ENCODE data around the gene CNKSR3.
"Not testable (repeated sequence)": the region's sequence is repeated elsewhere in the genome, so short reads cannot be mapped to it uniquely, and the experiment has no call there.

Gene CNKSR3

DNA sequence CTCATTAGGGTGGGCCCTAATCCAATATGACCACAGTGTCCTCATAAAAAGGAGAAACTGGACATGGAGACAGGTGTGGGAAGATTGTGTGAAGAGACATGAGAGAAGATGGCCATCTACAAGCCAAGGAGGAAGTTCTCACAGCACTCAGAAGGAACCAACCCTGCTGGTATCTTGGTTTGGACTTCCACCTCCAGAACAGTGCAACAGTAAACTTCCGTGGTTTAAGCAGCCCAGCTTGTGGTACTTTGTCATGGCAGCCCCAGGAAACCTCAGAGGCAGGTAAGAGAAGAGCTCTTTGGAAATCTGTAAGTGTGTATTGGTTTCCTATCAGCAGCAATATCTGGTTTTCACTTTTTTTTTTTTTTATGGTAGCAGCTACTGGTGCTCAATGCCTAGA lies 16.5 kb upstream of the CNKSR3 start:
- no peak for DNase-seq

DNA sequence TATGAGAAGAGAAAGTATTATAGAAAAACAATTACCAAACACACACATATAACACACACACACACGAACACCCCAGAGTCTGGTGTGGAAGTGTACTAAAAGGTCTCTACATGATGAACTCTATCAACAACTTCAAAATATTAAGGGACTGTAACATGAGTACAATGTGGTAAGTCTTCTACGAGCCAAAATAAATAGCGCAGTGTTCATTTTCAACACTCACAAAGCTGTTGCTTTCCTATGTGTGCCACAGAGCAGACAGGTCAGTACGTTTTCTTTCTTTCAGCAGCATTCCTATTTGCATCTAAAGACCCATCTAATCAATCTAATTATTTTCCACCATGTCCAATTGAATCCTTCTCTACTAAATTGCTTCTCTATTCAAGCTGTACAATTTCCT lies 12.1 kb upstream of the CNKSR3 start:
- DNase-seq = no peak

DNA sequence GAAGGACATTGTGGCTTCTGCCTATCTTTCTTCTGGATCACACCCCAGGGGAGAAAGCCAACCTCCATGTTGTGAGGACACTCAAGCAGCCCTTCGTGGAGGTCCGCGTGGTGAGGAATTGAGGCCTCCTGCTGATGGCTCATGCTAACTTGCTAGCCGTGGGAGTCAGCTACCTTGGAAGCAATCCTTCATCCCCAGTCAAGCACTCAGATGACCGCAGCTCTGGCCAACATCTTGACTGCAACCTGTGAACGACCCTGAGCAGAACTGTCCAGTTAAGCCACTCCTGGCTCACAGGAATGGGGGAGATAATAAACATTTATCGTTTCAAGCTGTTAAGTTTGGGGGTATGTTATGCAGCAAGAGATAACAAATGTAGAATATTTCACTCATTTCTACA lies 10.9 kb upstream of the CNKSR3 start:
- no peak for DNase-seq

DNA sequence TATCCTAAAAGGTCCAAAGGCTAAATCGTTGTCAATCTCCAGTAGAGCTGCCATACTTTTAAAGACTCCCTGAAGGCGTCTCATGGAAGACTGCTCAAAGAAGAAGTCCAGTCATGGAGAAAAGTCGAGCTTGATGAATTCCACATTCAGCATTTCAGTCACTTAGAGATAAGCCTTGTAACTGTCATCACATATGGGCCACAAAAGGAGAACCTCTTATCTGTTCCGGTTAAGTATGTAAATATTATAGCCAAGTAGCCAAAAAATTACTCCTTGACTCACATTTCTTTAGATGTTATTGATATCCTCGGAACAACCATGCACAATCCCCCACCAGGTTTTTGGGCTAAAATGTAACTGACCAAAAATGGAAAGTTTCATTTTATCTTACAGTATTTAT lies 9.8 kb upstream of the CNKSR3 start:
- no peak for DNase-seq

DNA sequence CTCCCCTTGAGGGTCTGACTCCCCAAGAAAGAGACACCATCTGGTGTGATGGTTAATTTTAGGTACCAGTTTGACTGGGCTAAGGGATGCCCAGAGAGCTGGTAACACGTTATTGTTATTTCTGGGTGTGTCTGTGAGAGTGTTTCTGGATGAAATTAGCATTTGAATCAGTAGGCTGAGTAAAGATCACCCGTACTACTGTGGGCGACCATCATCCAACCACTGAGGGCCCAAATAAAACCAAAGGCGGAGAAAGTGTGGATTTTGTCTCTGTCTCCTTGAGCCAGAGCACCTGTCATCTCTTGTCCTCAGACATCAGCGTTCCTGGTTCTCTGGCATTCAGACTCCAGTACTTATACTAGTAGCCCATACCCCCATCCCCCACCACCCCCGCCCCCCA lies 7.9 kb upstream of the CNKSR3 start:
- DNase-seq = no peak

DNA sequence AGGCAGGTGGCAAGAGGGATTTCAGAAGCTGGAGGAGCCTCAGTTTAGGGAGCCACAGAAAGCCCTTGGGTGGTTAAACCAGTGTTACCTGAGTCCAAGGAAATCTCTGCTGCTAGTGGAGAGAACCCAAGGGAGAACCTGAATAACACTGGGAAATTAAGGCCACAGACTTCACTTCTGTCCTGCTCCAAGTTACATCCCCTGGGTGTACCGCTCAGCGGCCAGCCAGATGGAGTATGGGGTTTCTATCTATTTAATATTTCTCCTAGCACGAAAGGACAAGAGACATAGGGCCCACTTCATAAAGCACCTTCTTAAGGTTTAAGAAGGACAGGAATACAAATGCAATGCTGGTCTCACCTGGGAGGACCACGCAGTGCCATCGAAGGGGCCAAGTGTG lies 5.8 kb upstream of the CNKSR3 start:
- DNase-seq = no peak

DNA sequence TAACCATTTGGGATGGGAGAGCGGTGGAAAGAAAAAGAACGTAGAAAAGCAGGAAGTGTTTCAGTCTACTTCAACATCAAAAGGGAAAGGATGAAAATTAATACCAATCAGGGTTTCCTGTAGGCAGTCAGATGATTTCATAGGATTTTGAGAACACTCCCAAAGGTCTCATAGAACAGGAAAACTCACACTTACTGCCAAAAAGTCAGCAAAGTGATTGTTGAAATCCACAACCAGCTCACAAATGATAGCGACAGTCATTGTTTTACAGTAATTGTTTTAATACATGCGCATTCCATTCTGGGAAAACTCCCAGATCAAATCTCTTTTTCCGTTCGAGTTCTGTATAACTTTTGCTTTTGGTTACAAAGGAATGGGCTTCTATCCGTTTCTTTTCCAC lies 5.3 kb upstream of the CNKSR3 start:
- DNase-seq = no peak

DNA sequence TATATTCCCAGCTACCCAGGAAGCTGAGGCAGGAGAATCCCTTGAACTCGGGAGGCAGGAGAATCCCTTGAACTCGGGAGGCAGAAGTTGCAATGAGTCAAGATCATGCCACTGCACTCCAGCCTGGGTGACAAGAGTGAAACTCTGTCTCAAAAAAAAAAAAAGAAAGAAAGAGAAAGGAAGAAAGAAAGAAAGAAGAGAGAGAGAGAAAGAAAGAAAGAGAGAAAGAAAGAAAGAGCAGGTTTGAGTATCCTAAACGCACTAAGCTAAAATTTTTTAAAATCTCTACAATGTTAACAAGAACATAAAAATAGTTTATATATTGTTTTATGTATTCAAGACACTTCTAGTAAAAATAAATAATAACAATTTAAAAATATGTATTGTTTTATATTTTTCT lies 4.6 kb upstream of the CNKSR3 start:
- not testable (repeated sequence) for DNase-seq

DNA sequence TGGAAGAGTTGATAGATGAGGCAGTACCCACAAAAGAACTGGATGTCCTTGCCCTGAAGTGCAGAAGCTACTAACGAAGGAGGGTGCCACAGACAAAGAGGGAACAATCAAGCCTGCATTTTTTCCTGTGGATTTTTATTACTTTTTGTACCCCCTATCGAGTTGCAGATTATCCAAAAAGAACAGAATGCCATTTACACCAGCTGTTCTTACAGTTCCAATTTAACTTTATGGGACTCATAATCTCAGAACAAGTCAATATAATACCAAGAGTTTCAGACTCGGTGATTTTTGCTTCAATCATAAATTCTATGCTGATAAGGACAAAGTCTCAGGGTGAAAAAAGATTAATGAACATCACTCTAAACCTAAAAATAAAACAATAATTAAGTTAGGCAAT lies 4.0 kb upstream of the CNKSR3 start:
- no peak for DNase-seq

DNA sequence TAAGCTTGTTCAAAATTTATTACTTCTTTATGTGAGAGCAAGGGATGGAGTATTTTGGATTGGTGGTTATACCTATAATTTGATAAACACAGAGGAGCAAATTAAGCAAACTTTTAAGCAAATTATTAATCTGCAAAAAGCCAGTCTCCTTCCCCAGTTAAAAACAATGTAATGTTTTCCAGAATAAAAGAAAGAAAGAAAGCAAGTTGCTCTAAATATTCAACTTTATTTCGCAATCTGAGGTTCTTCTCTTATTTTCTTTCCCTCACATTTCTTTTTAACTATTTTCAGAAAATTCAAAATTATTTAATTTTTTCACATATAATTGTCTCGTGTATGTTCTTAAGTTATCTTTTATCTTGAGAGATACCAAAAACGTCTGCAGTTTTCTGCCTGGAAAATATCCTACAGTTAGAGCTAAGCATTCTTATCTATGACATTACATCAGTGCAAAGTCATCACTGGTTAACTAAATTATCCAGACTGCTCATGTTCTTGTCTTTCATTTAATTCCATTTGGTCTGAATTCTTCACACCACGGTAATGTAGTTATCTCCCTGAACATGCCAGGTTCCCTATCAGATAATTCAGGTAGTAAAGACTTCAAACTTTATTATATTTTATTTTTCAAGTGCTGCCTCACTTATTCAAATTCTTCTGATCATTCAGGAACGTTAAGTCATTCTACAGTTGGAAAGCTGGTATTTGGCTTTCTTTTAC lies 3.3 kb upstream of the CNKSR3 start:
- DNase-seq = no peak

DNA sequence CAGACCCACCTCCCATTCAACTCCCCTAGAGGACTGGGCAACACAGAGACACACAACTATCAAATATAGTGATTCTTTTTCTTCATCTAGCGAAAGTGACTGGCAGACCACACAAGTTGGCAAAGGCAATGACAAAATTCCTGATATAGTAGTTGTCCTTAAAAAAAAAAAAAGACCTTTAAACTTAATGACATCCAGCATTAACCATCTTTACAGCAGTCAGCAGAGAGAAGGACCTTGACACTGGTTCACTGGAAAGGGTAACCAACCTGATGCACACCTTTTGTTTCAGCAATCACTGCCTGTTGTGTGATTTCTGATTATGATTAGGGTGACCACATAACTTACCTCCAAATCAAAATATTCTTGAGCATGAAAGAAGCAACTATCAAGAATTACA lies 1.7 kb upstream of the CNKSR3 start:
- DNase-seq = no peak

DNA sequence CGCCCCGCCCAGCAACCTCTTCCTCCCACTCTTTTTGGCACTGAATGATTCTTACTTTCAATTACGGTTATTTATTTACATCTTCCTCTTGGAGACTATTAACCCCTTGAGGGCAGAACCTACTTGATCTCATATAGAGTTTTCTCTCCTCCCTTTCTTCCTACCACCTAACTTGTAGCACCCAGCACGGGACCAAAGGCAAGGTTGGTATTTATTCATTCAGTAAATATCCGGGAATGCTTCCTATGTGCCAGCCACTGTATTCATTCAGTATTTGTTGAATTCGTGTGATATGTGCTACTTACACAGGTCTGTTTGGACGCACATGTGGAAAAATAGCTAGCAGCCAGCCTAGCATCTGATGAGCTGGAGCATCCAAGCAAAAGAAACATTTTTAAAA lies 1.3 kb upstream of the CNKSR3 start:
- no peak for DNase-seq

DNA sequence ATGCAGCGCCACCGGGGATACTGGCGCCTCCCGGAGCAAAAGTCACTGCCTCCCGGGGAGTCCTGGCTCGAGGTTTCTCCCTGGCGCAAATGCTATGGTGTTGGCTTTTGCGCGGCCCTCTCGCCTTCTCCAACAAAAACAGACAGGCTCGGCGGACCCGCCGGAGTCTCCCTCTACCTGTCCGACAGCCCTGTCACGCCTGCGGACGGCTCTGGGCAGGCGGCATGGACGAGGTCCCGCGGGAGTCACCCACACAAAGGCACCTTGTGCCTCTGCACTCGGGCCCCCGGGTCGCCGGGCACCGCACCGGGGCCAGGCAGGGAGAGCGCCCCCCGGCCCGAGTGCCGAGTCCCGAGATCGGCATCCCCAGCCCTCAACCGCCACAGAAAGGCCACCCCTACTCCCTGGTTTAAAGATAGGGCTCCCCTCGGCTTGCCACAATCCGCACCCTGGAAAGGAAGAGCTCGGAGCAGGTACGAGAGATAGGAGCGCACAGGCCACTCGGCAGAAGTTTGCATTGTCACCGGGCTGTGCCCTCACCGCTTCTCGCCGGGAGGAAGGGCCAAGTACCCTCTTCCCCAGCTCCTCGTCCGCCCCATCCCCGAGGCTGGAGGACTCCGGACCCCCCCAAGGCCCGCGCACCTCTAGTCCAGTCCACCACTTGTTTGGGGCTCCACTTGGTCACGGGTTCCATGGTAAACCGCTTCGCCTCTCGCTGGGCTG lies 903 bp downstream of the CNKSR3 start:
- no peak for DNase-seq

DNA sequence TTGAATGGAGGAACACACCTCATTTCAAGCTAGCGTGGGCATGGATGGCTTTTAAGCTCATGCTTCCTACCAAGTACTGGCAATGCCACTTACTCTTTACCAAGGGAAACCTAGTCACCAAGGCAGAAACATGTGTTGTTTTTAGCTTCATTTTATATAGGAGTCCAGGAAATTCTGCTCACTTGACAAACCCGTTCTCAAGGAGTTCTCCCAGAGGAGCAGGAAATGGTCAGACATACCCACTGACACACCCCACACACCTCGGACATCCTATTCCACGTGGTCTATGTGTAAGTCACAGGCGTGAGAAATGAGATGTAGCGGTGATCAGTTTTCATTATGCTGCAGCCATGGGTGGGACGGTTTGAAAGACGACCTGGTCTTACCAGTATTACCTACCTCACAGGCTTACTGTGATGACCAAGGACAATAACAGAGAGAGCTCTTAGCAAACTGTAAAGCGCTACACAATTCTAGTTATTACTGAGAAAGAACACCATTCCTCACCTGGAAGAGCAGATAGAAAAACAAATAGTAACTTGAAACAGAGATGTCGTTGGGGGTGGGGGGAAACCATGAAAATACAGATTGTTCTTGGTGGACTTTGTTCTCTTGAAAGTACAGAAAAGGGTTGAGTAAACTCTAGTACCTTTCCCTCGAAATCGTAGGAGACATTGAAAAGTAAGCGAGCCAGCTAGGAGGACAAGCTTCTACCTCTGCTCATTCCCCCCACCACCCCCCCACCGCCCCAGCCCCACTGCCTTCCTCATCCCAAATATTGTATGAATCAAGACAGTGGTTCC lies 1.7 kb downstream of the CNKSR3 start:
- DNase-seq = no peak

DNA sequence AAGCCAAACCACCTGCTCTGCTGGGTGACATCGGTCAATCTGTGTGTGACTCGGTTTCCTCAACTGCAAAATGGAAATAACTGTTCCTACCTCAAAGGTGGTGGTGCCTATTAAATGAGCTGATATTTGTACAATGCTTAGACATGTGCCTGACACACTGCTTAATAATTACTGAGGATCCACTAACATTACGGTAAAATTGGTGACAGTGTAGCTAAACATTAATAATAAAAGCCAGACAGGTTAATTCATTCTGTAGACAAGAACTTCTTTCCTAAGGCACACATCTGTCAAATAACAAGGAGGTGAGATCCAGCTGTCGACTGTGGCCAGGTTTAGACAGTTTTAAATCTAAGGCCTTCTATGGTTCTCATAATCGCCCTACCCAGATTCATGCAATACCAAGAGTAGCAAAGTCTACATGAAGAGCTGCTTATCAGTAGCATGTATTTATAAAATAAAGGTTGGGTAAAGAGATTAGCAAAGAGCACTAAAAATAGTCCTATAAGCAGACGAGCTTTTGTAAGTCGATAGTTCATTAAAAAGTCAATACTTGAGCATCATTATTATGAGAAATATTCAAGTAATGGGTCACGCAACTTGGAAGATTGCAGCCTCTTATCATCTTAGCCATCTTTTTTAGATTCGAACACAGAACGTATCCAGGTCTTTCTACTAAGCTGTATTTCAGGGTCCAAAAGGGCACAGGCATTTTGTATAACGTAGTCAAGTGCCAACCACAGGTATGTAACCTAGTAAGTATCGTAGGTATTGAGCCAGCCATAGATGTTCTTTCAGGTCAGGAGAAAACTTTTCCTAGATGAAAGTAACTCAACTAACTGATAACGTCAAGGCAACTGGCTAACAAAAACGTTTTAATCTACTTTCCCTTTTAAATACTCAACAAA lies 3.2 kb downstream of the CNKSR3 start:
- no peak for DNase-seq

DNA sequence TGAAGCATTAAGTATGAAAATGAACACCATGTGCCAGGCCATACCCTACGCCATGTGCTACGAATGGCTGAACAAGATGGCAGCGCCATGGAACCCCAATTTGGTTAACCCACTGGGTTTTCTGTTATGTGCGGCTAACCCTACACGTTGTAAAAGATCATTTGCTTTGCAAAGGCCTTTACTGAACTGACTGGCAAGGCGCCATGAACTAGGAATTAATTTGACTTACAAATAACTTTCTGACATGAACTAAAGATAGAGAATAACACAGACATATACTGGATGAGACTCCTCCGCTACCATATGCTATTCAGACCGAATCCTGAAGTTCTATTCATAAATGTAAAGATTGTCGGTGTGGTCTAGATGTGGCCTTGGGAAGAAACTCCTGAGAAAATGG lies 3.9 kb downstream of the CNKSR3 start:
- DNase-seq = no peak

DNA sequence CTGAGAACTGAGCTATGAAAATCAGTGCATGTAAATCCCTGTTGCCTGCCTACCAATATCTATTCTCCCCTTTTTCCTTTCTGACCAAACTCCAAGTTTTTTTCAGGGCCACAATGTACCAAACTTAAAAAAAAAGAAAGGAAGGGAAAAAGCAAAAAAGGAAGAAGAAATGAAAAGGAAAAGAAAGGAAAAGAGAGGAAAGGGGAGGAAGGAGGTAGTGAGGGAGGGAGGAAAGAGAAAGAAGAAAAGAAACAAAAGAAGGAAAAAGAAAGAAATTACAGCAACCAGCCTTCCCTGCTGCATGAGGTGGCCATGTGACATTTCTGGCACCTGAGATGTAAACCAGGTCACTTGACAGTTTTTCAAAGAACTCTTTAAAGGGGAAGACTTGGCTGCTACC lies 4.4 kb downstream of the CNKSR3 start:
- no peak for DNase-seq

DNA sequence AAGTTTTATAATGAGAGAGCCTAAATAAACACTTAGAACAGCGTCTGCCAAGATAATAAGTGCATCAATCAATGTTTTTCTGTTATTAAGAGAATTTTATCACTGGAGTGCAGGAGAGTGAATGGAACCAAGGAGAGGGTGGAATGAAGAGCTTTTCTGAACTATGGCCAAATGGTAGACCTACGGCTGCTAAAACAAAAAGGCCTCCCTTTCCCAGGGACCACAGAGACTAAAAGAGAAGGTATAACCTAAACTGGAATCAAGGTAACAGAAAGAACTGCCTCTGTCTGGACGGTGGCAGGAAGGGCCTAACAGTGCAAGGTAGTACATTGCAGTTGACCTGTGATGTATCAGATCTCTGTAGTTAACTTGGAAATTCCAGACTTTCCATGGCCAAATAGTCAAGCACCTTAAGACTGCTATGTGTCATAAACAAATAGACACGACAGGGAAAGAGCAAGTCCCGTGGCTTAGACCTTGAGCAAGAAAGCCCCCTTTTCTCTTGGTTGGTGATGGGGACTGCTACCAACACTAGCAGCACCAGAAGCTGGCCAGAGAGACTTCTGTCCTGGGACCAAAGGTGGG lies 5.5 kb downstream of the CNKSR3 start:
- no peak for DNase-seq

DNA sequence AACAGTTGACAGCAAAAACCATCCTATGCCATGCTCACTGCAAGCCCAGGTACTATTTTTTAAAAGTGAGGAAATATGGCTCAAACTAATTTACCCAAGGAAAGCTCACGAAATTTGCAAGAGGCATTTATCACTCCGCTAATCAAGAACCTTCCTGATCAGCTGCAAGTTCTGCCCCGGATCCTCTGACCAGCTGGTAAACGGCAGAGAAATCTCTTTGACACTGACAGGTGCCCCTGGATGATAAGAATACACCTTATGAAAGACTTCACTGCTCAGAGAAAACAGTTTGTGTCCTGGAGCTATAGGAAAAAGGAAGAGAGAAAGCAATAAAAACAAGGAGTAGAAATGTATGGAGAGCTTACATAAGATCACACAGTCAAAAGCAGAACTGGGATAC lies 6.4 kb downstream of the CNKSR3 start:
- no peak for DNase-seq

DNA sequence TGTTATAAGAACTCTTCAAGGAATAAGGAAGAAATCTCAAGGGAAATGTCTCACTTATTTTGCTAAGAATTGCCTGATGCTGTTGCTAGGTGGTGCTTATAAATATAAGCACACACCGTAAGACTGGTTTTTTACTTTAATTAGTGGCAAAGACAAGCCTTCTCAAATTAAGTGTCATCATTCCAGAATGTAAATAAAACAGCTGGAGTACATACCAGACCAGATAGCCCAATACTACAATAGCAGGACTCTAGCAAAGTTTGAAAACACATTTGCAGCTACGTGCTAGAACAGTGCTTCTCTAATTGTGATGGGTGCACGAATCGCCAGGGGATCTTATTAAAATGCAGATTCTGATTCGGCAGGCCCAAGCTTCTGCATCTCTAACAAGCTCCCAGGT lies 6.8 kb downstream of the CNKSR3 start:
- no peak for DNase-seq

DNA sequence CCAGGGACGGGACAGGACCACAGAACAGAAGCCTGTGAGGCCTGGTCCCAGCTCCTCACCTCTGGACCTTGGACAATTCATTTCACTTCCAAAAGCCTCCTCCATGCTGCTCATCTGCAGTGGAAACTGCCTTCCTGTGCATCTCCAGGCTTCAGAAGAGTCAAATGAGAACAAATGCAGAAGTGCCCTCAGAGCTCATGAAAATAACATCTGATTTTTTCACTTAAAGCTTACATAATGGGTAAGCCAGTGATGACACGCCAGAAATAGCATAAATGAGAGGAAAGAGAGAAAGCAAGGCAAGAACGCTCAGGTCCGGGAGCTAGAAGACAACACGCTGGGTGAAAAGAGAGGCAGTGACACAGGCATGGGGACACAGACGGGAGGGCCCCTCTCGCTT lies 7.9 kb downstream of the CNKSR3 start:
- no peak for DNase-seq

DNA sequence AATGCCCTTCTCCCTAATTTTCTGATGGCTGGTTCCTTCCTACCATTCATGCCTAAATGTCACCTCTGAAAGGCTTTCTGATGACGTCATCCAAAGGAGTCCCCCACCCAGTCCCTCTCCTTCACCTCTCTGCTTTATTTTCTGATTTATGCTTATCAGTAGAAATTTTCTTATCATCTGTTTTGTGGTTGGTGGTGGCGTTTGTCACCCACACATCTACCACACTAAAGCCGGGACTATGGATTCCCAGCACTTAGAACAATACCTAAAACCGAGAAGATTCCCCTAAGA lies 9.0 kb downstream of the CNKSR3 start:
- no peak for DNase-seq

Data from NCI-H1417 treated with DMSO at 0.1 percent for 48 hours (cell line).